NCI-H1930 (cell line): ENCODE measurements around the gene MMEL1.
"Not testable (repeated sequence)": the region's sequence is repeated elsewhere in the genome, so short reads cannot be mapped to it uniquely, and the experiment has no call there.

Experiments
- DNase-seq, 2 experiments: peaks; one replicate each; lab custom pipeline; 2025; lab: John Stamatoyannopoulos, UW

Gene MMEL1

GRCh38 chr1:2573250-2573920 is 59.4 kb downstream of the MMEL1 start:
- no peak for DNase-seq

DNA sequence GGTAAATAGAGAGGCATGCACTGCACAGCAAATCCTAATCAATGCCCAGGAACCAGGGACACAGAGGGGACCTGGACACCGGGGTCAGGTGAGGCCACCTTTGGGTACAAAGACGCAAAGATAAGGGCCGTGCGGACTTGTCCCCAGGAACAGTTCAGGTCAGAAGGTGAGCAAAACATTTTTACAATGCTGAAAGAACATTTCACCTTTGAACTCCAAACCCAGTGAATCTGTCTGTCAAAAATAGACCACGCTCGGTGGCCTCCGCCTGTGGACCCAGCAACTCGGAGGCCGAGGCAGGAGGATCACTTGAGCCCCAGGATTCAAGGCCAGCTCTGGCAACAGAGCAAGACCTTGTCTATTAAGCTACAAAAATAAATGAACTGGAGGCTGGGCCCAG is 61.5 kb downstream of the MMEL1 start:
- no peak for DNase-seq

GRCh38 chr1:2570332-2570731 is 62.5 kb downstream of the MMEL1 start:
- DNase-seq = no peak

DNA sequence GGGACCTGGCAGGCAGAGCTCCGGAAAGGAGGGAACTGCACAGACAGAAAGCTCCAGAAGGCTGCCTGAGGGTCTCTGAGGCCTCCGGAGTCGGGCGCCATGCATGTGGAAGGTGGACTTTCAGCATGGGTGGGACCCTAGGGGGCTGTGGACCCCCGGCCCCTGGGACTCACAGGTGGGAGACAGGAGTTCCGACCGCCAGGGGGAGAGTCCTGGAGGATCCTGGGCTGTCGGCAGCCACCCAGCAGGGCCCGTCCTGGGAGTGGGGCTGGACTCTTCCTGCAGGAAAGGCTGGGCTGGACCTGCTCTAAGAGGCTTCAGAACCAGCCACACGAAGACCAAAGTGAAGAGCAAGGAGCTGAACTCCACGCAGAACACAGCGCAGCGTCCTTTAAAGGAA is 63.1 kb downstream of the MMEL1 start:
- DNase-seq = not testable (repeated sequence)

- no peak for DNase-seq
Observed at GRCh38 chr1:2569060-2569459, 63.8 kb downstream of the MMEL1 start.

DNA sequence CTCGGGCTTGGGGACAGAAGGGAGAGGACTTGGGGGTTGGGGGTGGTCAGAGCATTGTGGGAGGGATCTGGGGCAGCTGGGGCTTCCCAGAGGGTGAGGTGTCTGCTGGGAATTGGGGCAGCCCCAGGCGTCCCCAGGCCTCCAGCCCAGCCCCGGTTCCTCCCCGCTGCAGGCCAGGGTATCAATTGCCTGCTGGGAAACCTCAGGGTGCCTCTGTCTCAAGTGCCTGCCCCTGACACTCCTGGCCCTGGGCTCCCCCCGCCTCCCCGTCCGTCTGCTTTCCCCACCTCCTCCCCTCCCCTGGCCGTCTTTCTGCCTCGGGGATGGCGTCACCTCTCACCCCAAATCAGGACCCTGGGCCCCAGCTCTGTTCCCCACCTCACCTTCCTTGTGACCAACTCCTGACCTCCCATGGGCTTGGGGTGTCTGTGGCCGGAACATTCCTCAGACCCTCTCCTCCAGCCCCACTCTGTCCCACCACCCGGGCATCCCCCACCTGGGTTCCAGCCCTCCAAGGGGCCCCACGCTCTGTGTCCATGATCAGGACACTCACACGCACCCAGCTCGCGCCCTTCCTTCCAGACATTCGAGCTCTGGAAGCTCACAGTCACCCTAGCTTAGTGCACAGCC is 64.5 kb downstream of the MMEL1 start:
- not testable (repeated sequence) for DNase-seq

- no peak for DNase-seq
Observed at GRCh38 chr1:2567083-2567679, 65.6 kb downstream of the MMEL1 start.

DNA sequence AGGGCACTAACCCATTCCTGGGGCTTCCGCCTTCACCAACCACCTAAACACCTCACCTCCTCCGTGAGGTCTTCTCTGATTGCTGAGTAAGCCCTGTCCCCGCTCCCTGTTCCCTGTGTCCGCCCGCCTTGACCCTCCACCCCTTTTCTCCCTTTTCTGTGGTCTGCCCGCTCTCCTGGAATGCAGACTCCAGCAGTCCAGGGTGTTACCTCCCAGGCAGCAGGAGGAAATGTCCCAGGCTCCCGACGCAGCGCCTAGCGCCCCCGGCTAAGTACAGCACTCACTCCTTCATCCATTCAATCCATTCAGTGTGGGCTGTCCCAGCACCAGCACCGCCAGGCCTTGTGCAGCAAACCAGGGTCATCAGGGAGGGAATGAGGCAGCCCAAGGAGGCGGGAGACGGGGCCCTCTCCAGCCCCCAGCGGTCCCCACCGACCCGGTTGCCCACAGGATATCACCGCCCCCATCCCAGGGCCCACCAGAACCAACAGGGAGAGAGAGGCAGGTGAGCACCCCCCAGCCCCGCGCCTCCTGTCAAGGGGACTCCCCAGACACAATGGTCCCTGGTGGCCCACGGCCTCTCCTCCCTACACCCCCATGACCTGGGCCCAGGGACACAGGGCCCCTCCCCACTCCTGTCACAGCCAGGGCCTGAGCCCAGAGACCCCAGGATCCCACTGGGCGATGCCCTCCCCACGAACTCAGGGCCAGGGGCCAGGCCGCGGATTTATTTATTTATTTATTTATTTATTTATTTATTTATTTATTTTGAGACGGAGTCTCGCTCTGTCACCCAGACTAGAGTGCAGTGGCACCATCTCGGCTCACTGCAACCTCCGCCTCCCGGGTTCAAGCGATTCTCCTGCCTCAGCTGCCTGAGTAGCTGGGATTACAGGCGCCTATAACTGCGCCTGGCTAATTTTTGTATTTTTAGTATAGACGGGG is 66.4 kb downstream of the MMEL1 start:
- no peak for DNase-seq

DNA sequence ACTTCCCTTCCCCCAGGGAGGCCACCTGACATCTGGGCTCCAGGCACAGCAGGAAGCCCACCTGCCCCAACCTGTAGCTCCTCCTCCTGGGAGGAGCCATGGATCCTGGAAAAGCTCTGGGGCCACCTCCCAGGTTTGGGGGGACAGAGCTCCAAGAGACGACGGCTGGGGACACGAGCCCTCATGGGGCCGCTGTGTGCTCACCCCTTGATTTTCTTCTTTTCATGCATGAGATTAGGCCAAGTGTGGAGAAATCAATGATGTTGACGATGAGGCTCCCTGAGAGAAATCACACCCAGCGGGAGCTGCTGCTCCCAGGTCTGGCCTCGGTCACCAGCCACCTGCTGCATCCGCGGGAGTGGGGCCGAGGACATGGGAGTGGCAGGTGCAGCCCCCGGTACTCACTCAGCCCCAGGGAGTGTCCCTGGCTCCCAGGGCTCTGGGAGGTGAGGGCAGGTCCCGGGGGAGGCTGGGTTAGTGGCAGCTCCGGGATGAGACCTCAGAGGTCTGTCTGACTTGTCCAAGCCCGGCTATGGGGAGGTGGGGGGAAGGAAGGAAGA is 67.9 kb downstream of the MMEL1 start:
- no peak for DNase-seq

- DNase-seq = no peak
Observed at GRCh38 chr1:2564006-2564814, 68.6 kb downstream of the MMEL1 start.

GRCh38 chr1:2563205-2563604 is 69.6 kb downstream of the MMEL1 start:
- DNase-seq = no peak

- no peak for DNase-seq
Observed at GRCh38 chr1:2561898-2562895, 70.6 kb downstream of the MMEL1 start.

GRCh38 chr1:2561446-2561845 is 71.4 kb downstream of the MMEL1 start:
- no peak for DNase-seq

DNA sequence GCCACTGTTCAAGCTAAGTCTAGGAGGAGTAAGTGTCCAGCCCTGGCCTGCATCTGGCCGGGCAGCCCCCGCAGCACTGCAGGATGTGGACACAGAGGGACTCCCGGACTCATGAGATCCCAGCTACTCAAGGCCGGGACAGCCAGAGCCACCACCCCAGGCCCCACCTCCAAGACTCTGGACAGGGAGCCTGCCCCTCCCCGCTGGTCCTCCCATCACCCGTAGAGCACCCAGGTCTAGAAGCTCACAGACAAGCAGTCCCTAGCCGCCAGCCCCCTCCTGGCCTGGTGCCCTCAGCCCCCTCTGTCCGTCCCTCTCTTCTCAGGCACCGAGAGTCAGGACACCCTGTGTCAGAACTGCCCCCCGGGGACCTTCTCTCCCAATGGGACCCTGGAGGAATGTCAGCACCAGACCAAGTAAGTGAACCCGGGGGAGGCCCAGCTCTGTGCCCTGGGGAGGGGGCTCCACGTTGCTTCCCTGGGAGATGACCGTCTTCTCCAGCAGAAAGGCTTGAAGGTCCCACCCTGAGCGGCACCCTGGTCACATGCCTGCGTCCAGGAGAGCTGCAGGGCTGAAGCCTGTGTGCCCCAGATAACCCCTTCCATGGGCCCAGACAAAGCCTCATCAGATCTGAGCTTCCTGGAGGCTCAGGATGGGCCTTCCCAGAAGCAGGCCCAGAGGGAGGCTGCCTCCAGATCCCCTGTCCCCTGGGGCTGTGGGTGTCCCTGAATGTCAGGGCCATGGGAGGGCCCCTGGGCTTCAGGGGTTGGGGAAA is 72.3 kb downstream of the MMEL1 start:
- no peak for DNase-seq

- no peak for DNase-seq
Observed at GRCh38 chr1:2559509-2560298, 73.1 kb downstream of the MMEL1 start.

GRCh38 chr1:2558861-2559260 is 74.0 kb downstream of the MMEL1 start:
- DNase-seq = no peak

DNA sequence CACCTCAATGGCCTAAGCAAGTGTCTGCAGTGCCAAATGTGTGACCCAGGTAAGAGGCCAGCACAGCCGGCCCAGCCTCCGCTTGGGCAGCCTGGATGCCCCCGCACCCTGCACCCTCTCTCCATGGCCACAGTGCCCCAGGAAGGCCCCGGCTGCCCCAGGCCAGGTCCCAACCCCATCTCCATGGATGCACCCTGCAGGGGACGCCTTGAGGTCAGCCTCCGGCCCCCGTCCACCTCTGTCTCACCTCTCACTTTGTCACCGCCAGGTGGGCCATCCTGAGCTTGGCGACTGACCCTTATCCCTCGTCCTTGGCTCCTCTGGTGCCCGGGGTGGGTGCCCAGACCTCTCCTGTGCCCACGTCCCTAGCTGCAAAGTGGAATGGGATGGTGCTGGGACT is 74.4 kb downstream of the MMEL1 start:
- DNase-seq = no peak
